ENCODE data around the gene PTPRCAP.
"Not testable (repeated sequence)": the region's sequence is repeated elsewhere in the genome, so short reads cannot be mapped to it uniquely, and the experiment has no call there.

Gene PTPRCAP

GRCh38 chr11:67427364-67427859, 10.1 kb downstream of the PTPRCAP start:
- not testable (repeated sequence) for H3K36me3 ChIP-seq (ENCODE audit: control insufficient read depth, low read depth, low read length); H3K27ac ChIP-seq (ENCODE audit: low read length); H3K4me1 ChIP-seq (ENCODE audit: control insufficient read depth, low read depth, low read length); H3K27me3 ChIP-seq (ENCODE audit: control insufficient read depth, insufficient read depth, low read length); H3K9me3 ChIP-seq (ENCODE audit: control insufficient read depth, low read depth, low read length)
- H3K9ac ChIP-seq (ENCODE audit: low read length) = peak overlapping the region; percentile 65
- peak overlapping the region; percentile 92 for H3K4me3 ChIP-seq (ENCODE audit: low read length)

DNA sequence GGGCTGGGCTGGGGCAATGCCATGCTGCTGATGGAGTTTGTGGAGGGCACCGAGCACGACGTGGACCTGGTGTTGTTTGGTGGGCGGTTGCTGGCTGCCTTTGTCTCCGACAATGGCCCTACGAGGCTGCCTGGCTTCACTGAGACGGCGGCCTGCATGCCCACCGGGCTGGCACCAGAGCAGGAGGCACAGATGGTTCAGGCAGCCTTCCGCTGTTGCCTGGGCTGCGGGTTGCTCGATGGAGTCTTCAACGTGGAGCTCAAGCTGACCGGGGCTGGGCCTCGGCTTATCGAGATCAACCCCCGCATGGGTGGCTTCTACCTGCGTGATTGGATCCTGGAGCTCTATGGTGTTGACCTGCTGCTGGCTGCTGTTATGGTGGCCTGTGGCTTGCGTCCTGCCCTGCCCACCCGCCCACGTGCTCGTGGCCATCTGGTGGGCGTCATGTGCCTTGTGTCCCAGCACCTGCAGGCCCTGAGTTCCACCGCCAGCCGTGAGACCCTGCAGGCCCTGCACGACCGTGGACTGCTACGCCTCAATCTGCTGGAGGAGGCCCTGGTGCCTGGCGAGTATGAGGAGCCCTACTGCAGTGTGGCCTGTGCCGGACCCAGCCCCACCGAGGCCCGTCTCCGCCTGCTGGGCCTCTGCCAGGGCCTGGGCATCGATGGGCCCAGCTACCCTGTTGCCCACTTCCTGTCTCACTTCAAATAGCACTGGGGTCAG, 13.4 kb downstream of the PTPRCAP start:
- Histone ChIP-seq H3K4me3 (ENCODE audit: low read length) (no peak overlapping the region), H3K36me3 (ENCODE audit: control insufficient read depth, low read depth, low read length) (no peaks in the 10 kb centered on the region), H3K9ac (ENCODE audit: low read length) (no peak overlapping the region), H3K9me3 (ENCODE audit: control insufficient read depth, low read depth, low read length) (no peaks in the 10 kb centered on the region), H3K27me3 (ENCODE audit: control insufficient read depth, insufficient read depth, low read length) (peaks cover 9% of the 10 kb centered on the region), H3K4me1 (ENCODE audit: control insufficient read depth, low read depth, low read length) (no peaks in the 10 kb centered on the region), H3K27ac (ENCODE audit: low read length) (no peak overlapping the region)

GRCh38 chr11:67423466-67423865, 14.0 kb downstream of the PTPRCAP start:
- H3K9ac ChIP-seq (ENCODE audit: low read length) = no peak overlapping the region
- H3K27ac ChIP-seq (ENCODE audit: low read length) = no peak overlapping the region
- H3K4me1 ChIP-seq (ENCODE audit: control insufficient read depth, low read depth, low read length) = no peaks in the 10 kb centered on the region

DNA sequence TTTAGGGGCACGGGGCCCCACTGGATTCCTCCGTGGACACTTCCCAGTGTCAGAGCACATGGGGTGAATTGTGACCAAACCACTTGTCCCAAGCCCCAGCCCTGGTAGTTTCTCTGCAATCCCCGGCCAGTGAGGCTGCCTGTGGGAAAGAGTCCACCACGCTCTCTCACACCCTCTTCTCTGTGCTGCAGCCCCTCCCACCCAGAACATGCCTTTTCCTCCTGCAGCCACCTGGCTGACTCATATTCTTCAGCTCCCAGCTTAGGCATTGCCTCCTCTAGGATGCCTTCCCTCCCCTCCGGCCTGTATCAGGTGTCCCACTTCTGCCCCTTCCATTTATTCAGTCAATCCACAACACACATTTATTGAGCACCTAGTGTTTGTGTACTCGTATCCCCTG, 14.6 kb downstream of the PTPRCAP start:
- H3K27ac ChIP-seq (ENCODE audit: low read length) = no peak overlapping the region
- no peaks in the 10 kb centered on the region for H3K36me3 ChIP-seq (ENCODE audit: control insufficient read depth, low read depth, low read length)
- no peaks in the 10 kb centered on the region for H3K4me1 ChIP-seq (ENCODE audit: control insufficient read depth, low read depth, low read length)
- H3K4me3 ChIP-seq (ENCODE audit: low read length) = no peak overlapping the region
- no peaks in the 10 kb centered on the region for H3K9me3 ChIP-seq (ENCODE audit: control insufficient read depth, low read depth, low read length)
- peaks cover 9% of the 10 kb centered on the region for H3K27me3 ChIP-seq (ENCODE audit: control insufficient read depth, insufficient read depth, low read length)
- no peak overlapping the region for H3K9ac ChIP-seq (ENCODE audit: low read length)

More at GRCh38 chr11:67423466-67423865, 14.0 kb downstream of the PTPRCAP start:
- Histone ChIP-seq H3K9me3 (ENCODE audit: control insufficient read depth, low read depth, low read length) (no peaks in the 10 kb centered on the region), H3K27me3 (ENCODE audit: control insufficient read depth, insufficient read depth, low read length) (peaks cover 9% of the 10 kb centered on the region), H3K36me3 (ENCODE audit: control insufficient read depth, low read depth, low read length) (no peaks in the 10 kb centered on the region), H3K4me3 (ENCODE audit: low read length) (no peak overlapping the region)

DNA sequence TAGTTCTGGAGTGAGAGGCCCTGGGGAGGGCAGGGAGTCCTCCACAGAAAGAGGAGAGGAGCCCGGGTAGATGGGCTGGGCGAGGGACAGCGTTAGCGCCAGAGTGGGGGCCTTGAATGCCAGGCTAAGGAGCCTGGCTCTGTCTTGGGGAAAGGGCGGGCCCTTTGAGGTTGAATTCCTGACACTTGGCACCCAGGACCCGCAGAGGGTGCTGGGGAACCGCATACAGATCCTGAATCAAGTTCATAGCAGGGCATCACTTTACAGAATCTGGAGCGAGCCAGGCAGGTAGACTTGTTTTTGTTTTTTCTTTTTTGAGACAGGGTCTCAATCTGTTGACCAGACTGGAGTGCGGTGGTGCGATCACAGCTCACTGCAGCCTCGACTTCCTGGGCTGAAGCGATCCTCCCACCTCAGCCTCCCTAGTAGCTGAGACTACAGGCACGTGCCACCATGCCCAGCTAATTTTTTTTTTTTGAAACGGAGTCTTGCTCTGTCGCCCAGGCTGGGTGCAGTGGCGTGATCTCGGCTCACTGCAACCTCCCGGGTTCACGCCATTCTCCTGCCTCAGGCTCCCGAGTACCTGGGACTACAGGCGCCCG, 16.0 kb downstream of the PTPRCAP start:
- H3K9ac ChIP-seq (ENCODE audit: low read length) = no peak overlapping the region
- no peaks in the 10 kb centered on the region for H3K4me1 ChIP-seq (ENCODE audit: control insufficient read depth, low read depth, low read length)
- no peaks in the 10 kb centered on the region for H3K36me3 ChIP-seq (ENCODE audit: control insufficient read depth, low read depth, low read length)
- no peak overlapping the region for H3K27ac ChIP-seq (ENCODE audit: low read length)
- H3K27me3 ChIP-seq (ENCODE audit: control insufficient read depth, insufficient read depth, low read length) = peaks cover 9% of the 10 kb centered on the region
- H3K4me3 ChIP-seq (ENCODE audit: low read length) = peak overlapping the region; percentile 28
- no peaks in the 10 kb centered on the region for H3K9me3 ChIP-seq (ENCODE audit: control insufficient read depth, low read depth, low read length)

- H3K36me3 ChIP-seq (ENCODE audit: control insufficient read depth, low read depth, low read length) = no peaks in the 10 kb centered on the region
- H3K4me1 ChIP-seq (ENCODE audit: control insufficient read depth, low read depth, low read length) = no peaks in the 10 kb centered on the region
- peaks cover 11% of the 10 kb centered on the region for H3K27me3 ChIP-seq (ENCODE audit: control insufficient read depth, insufficient read depth, low read length)
- no peaks in the 10 kb centered on the region for H3K9me3 ChIP-seq (ENCODE audit: control insufficient read depth, low read depth, low read length)
- peak overlapping the region; percentile 47 for H3K4me3 ChIP-seq (ENCODE audit: low read length)
- peak overlapping the region; percentile 27 for H3K9ac ChIP-seq (ENCODE audit: low read length)
- H3K27ac ChIP-seq (ENCODE audit: low read length) = no peak overlapping the region
Observed at GRCh38 chr11:67420646-67421429, 16.6 kb downstream of the PTPRCAP start.

GRCh38 chr11:67420147-67420645, 17.3 kb downstream of the PTPRCAP start:
- H3K9ac ChIP-seq (ENCODE audit: low read length) = peak overlapping the region; percentile 27
- H3K4me1 ChIP-seq (ENCODE audit: control insufficient read depth, low read depth, low read length) = no peaks in the 10 kb centered on the region
- H3K27ac ChIP-seq (ENCODE audit: low read length) = no peak overlapping the region

DNA sequence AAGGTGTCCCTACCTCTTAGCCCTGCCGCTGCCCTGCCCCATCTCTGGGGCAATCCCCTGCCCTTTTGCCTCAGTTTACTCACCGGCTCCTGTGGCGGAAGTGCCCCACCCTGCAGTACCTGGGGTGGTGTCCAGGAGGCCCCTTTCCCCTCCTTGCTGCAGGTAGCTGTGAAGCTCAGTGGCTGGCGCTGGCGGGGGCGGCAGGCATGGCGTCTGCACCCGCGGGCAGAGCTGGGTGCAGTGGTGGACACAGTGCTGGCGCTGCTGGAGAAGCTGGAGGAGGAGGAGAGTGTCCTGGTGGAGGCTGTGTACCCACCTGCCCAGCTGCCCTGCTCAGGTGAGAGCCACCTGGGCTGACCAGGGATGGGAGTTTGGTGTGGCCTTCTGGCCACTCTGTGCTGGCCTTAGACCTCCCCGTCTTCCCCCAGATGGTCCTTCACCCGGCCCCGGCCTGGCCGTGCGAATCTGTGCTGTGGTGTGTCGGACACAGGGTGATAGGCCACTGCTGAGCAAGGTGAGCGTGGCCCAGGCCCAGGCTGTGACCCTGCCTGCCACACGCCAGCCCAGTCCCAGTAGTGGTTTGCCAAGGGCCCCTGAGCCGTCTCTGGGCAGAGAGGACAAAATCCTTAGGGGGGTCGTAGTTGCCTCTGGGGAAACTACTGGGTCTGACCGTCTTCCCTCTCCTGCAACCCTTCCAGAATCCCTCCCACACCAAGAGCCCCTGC, 18.0 kb downstream of the PTPRCAP start:
- Histone ChIP-seq H3K9ac (ENCODE audit: low read length) (no peak overlapping the region), H3K27ac (ENCODE audit: low read length) (no peak overlapping the region), H3K4me3 (ENCODE audit: low read length) (no peak overlapping the region), H3K27me3 (ENCODE audit: control insufficient read depth, insufficient read depth, low read length) (peaks cover 19% of the 10 kb centered on the region), H3K36me3 (ENCODE audit: control insufficient read depth, low read depth, low read length) (no peaks in the 10 kb centered on the region), H3K9me3 (ENCODE audit: control insufficient read depth, low read depth, low read length) (no peaks in the 10 kb centered on the region), H3K4me1 (ENCODE audit: control insufficient read depth, low read depth, low read length) (no peaks in the 10 kb centered on the region)

More at GRCh38 chr11:67420147-67420645, 17.3 kb downstream of the PTPRCAP start:
- peak overlapping the region; percentile 47 for H3K4me3 ChIP-seq (ENCODE audit: low read length)
- no peaks in the 10 kb centered on the region for H3K36me3 ChIP-seq (ENCODE audit: control insufficient read depth, low read depth, low read length)
- H3K27me3 ChIP-seq (ENCODE audit: control insufficient read depth, insufficient read depth, low read length) = peaks cover 13% of the 10 kb centered on the region
- no peaks in the 10 kb centered on the region for H3K9me3 ChIP-seq (ENCODE audit: control insufficient read depth, low read depth, low read length)

DNA sequence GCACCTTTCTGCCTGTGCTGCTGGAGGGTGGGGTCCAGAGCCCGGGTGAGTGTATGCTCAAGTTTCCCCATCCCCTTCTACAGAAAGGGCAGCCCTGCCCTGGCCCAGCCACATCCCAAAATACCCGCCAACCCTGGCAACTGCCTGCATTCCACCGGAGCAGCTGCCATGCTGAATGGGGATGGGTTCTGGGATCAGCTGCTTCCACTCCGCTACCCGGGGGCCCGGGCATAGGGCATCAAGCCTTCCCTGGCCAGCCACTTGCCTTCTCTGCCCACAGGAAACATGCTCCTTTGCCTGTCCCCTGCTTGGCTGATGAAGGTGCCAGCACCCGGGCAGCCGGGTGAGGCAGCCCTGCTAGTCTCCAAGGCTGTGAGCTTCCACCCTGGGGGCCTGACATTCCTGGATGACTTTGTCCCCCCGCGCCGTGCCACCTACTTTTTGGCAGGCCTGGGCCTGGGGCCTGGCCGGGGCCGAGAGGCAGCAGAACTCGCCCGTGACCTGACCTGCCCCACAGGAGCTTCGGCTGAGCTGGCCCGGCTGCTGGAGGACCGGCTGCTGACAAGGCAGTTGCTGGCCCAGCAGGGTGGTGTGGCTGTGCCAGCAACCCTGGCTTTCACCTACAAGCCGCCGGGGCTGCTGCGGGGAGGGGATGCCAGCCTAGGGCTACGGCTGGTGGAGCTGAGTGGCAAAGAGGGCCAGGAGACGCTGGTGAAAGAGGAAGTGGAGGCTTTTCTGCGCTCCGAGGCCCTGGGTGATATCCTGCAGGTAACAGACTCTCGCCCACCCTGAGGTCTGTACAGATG, 18.8 kb downstream of the PTPRCAP start:
- Histone ChIP-seq H3K4me1 (ENCODE audit: control insufficient read depth, low read depth, low read length) (no peaks in the 10 kb centered on the region), H3K4me3 (ENCODE audit: low read length) (no peak overlapping the region), H3K27ac (ENCODE audit: low read length) (no peak overlapping the region), H3K9ac (ENCODE audit: low read length) (no peak overlapping the region), H3K27me3 (ENCODE audit: control insufficient read depth, insufficient read depth, low read length) (peaks cover 19% of the 10 kb centered on the region), H3K36me3 (ENCODE audit: control insufficient read depth, low read depth, low read length) (no peaks in the 10 kb centered on the region), H3K9me3 (ENCODE audit: control insufficient read depth, low read depth, low read length) (no peaks in the 10 kb centered on the region)

DNA sequence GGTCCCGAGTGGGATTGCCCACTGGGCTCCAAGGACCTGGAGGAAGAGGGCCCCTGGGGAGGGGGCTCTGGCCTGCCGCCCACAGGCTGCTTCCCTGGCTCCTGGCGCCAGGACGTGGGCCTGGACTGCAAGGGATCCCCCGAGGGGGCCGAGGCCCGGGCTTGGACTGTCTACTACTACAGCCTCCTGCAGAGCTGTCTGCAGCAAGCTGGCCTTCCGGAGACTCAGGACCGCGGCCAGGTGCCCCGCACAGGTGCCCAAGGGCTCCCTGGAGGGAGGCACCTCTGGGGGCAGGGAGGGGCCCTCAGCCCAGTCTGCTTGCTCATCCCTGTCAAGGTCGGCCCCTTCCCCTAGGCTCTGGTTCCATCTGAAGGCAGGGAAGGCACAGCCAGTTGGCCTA, 20.1 kb downstream of the PTPRCAP start:
- H3K27ac ChIP-seq (ENCODE audit: low read length) = no peak overlapping the region
- H3K9me3 ChIP-seq (ENCODE audit: control insufficient read depth, low read depth, low read length) = no peaks in the 10 kb centered on the region
- H3K27me3 ChIP-seq (ENCODE audit: control insufficient read depth, insufficient read depth, low read length) = peaks cover 20% of the 10 kb centered on the region
- no peak overlapping the region for H3K9ac ChIP-seq (ENCODE audit: low read length)
- no peaks in the 10 kb centered on the region for H3K4me1 ChIP-seq (ENCODE audit: control insufficient read depth, low read depth, low read length)
- no peak overlapping the region for H3K4me3 ChIP-seq (ENCODE audit: low read length)
- no peaks in the 10 kb centered on the region for H3K36me3 ChIP-seq (ENCODE audit: control insufficient read depth, low read depth, low read length)
